GM12878 (cell line): ENCODE measurements around the gene RNF223. TPM values are rescaled to one million over a fixed set of nuclear protein-coding genes. Genes with fewer than 3 reads are reported as not detected.

Experiments used
- ATAC-seq: fragments of 200-7000 bp; cut with Tn5 transposase; 3 replicates; pipeline ENCODE4 v1.9.1; 2020; ENCODE audit warnings: mild to moderate bottlenecking, moderate library complexity
- BruUV-seq: library from RNA; stranded (reverse); fragments of 400-500 nt; replicated peaks from 2 replicates; lab custom pipeline; 2021; lab: Mats Ljungman, UMichigan
- CTCF ChIA-PET: fragments of 300-600 bp; sonication (Branson Sonifier 250); formaldehyde crosslinking; extraction: SDS; loops from one replicate; lab custom pipeline; 2021; ENCODE audit warnings: inconsistent platforms; lab: Yijun Ruan, JAX
- POLR2A ChIA-PET: fragments of 350-600 bp; formaldehyde crosslinking; extraction: SDS; loops from one replicate; lab custom pipeline; 2021; ENCODE audit warnings: inconsistent platforms; lab: Charles Lee
- RAD21 ChIA-PET: fragments of 300-600 bp; sonication (Branson Sonifier 250); formaldehyde crosslinking; loops from one replicate; lab custom pipeline; 2023; ENCODE audit warnings: antibody characterized with exemption; ENCODE audit not compliant: unreplicated experiment; lab: Charles Lee
- SMC1A ChIA-PET: fragments of 300-600 bp; sonication (Branson Sonifier 250); formaldehyde crosslinking; loops from one replicate; lab custom pipeline; 2023; ENCODE audit not compliant: unreplicated experiment, uncharacterized antibody; lab: Charles Lee
- DNase-seq: peaks from one replicate; pipeline ENCODE4 v3.0.0-alpha.2; 2011; ENCODE audit warnings: low read depth, low spot score
- FAIRE-seq: peaks from 3 replicates; lab custom pipeline; 2011; peaks lifted over from hg19 to GRCh38; lab: Jason Lieb, UNC
- H2AFZ ChIP-seq: 2 replicates; pipeline ENCODE4 v1.6.0; 2011; ENCODE audit warnings: low read depth, low read length, control low read depth; ENCODE audit not compliant: control insufficient read depth
- H3K27ac ChIP-seq: 2 replicates; pipeline ENCODE4 v1.5.1; 2011; ENCODE audit warnings: control low read depth; ENCODE audit not compliant: control insufficient read depth, insufficient read depth
- H3K27me3 ChIP-seq, 2 experiments: replicated peaks in 1 of 2; 2 replicates each; pipeline versions ENCODE4 v1.6.0 to v1.6.1; 2011; ENCODE audit warnings: low read length in 1 of 2; ENCODE audit not compliant: control insufficient read depth in 2 of 2, insufficient read depth in 2 of 2
- H3K36me3 ChIP-seq, 2 experiments: 2 replicates each; pipeline ENCODE4 v1.5.1; 2011; ENCODE audit warnings: low read length in 1 of 2; ENCODE audit not compliant: control insufficient read depth in 2 of 2, insufficient read depth in 2 of 2
- H3K4me1 ChIP-seq: 2 replicates; pipeline ENCODE4 v1.6.1; 2011; ENCODE audit warnings: mild to moderate bottlenecking, low read length, moderate library complexity, mixed read lengths; ENCODE audit not compliant: control insufficient read depth, insufficient read depth
- H3K4me2 ChIP-seq: 2 replicates; pipeline ENCODE4 v1.6.0; 2011; ENCODE audit warnings: control low read depth; ENCODE audit not compliant: control insufficient read depth, insufficient read depth
- H3K4me3 ChIP-seq: fragments of 200-600 bp; sonication (generic); 2 replicates; pipeline ENCODE4 v1.5.1; 2016
- H3K79me2 ChIP-seq: 2 replicates; pipeline ENCODE4 v1.6.0; 2011; ENCODE audit warnings: low read length; ENCODE audit not compliant: control insufficient read depth, insufficient read depth
- H3K9ac ChIP-seq: 2 replicates; pipeline ENCODE4 v1.8.0; 2011; ENCODE audit warnings: low read length, control low read depth, mixed read lengths; ENCODE audit not compliant: control insufficient read depth, insufficient read depth
- H3K9me3 ChIP-seq: replicated peaks from 3 replicates; pipeline ENCODE4 v1.5.1; 2011; ENCODE audit warnings: mild to moderate bottlenecking, low read length; ENCODE audit not compliant: control insufficient read depth, insufficient read depth
- H4K20me1 ChIP-seq: 2 replicates; pipeline ENCODE4 v1.6.0; 2011; ENCODE audit not compliant: control insufficient read depth, insufficient read depth
- ATF3 ChIP-seq: IDR thresholded peaks from 2 replicates; pipeline ENCODE4 v1.6.1; 2011; ENCODE audit warnings: low read depth, mild to moderate bottlenecking, low read length, moderate library complexity, borderline replicate concordance; ENCODE audit errors: extremely low read depth
- BCLAF1 ChIP-seq: fragments of 450-650 bp; IDR thresholded peaks from 2 replicates; pipeline ENCODE4 v1.6.1; 2017; ENCODE audit warnings: antibody characterized with exemption, mild to moderate bottlenecking, moderate library complexity
- EP300 ChIP-seq, 2 experiments: fragments of 150-350 bp in 1 of 2; IDR thresholded peaks; 2 replicates each; pipeline ENCODE4 v1.6.1; 2011 to 2012; ENCODE audit warnings: low read depth in 2 of 2, low read length in 2 of 2, borderline replicate concordance in 1 of 2, improper control_type of control experiment in 1 of 2, inconsistent platforms in 1 of 2; ENCODE audit not compliant: control insufficient read depth in 1 of 2
- HDGF ChIP-seq: fragments of 450-650 bp; IDR thresholded peaks from 2 replicates; pipeline ENCODE4 v1.6.1; 2016; ENCODE audit warnings: antibody characterized with exemption
- JUND ChIP-seq: IDR thresholded peaks from 2 replicates; pipeline ENCODE4 v1.6.1; 2012; ENCODE audit warnings: low read depth, mild to moderate bottlenecking, low read length, improper control_type of control experiment, moderate library complexity
- MEF2A ChIP-seq: IDR thresholded peaks from 2 replicates; pipeline ENCODE4 v1.6.1; 2011; ENCODE audit warnings: low read depth, mild to moderate bottlenecking, low read length, moderate library complexity; ENCODE audit not compliant: insufficient read depth
- NFXL1 ChIP-seq: fragments of 450-650 bp; IDR thresholded peaks from 2 replicates; pipeline ENCODE4 v1.6.1; 2017; ENCODE audit warnings: antibody characterized with exemption, mild to moderate bottlenecking, borderline replicate concordance
- PAX8 ChIP-seq: fragments of 450-650 bp; IDR thresholded peaks from 2 replicates; pipeline ENCODE4 v1.6.1; 2017; ENCODE audit warnings: mild to moderate bottlenecking, moderate library complexity
- RB1 ChIP-seq: fragments of 450-650 bp; formaldehyde crosslinking; IDR thresholded peaks from 2 replicates; pipeline ENCODE4 v1.6.1; 2017; ENCODE audit warnings: mild to moderate bottlenecking, borderline replicate concordance
- SKIL ChIP-seq: fragments of 450-650 bp; IDR thresholded peaks from 2 replicates; pipeline ENCODE4 v1.6.1; 2017; ENCODE audit warnings: mild to moderate bottlenecking, low read depth, inconsistent platforms; ENCODE audit not compliant: poor library complexity, severe bottlenecking
- WGBS: methylation state at CpG from one replicate; pipeline ENCODE4 v1.1.6; 2016; ENCODE audit warnings: low lambda C conversion rate; ENCODE audit not compliant: insufficient replicate concordance, insufficient coverage; ENCODE audit errors: missing lambda C conversion rate; 5-methylcytosine and 5-hydroxymethylcytosine counted together
- in situ Hi-C: fragments of 300-500 bp; cut with MboI; formaldehyde crosslinking; loops from 9 replicates; pipeline ENCODE4 v1.14.3; 2018; ENCODE audit warnings: mixed read lengths
- intact Hi-C: fragments of 100-400 bp; cut with micrococcal nuclease; formaldehyde crosslinking; loops from one replicate; pipeline ENCODE4 v1.14.2; 2022; ENCODE audit not compliant: unreplicated experiment
- polyA plus RNA-seq, 11 experiments: library from polyadenylated mRNA; depleted of rRNA in 4 of 11; unstranded in 6 of 11; stranded (reverse) in 5 of 11; fragments of >200 nt; fragmentation: Nextera tagmentation in 4 of 11; fragmentation: Illumina TruSeq in 1 of 11; extraction: Ambion mirVana in 4 of 11; extraction: Trizol in 1 of 11; gene quantifications; 1 replicate in 1 of 11; 2 replicates in 10 of 11; pipeline versions ENCODE4 v1.2.1 to v1.2.3, GENCODE V29; 2011 to 2016; ENCODE audit warnings: inconsistent platforms in 2 of 11, missing spikeins in 2 of 11, low read depth in 1 of 11
- total RNA-seq, 4 experiments: library from RNA; depleted of rRNA in 3 of 4; stranded (reverse); fragments of >200 nt in 3 of 4; fragmentation: Illumina TruSeq in 1 of 4; extraction: Trizol in 1 of 4; gene quantifications; 2 replicates each; pipeline versions ENCODE4 v1.2.1 to v1.2.3, GENCODE V29; 2013 to 2021
- TF ChIP-seq, protein P1 (sequence below): IDR thresholded peaks from 2 replicates; pipeline ENCODE4 v1.6.1; 2011; ENCODE audit warnings: low read depth, low read length, improper control_type of control experiment, borderline replicate concordance

RNF223 gene
- total and polyA plus RNA-seq, 10 of the 15 experiments (the other 5 are each of a cell fraction or from before 2014, with no cell fraction given): 0.06 TPM; not detected in 9

DNA sequence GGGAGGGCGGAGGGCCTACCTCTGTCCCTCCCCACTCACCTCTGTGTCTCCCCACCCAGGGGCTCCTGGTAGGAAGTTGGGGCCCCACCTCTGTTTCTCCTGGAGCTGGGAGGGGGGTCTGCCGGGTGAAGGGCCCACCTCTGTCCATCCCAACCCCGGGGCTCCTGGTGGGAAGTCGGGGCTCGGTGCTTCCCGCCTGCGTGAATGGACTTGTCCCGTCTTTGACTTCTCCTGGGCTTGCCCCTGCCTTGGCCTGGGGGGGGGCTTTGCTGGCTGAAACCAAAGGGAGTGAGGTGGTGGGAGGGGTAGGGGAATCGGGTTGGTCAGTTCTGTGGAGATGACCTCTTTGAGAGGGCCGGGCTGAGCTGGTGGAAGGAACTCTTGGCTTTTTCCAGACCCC is 48.4 kb downstream of the RNF223 start:
- in situ Hi-C loops: no loop called here
- TF ChIP-seq HDGF (no peak), EP300 (IDR thresholded peaks at IDR 0.05; ENCODE audit: borderline replicate concordance in 1 of 2, control insufficient read depth in 1 of 2, low read depth in 2 of 2, low read length in 2 of 2) (no peak), PAX8 (no peak), BCLAF1 (no peak), ATF3 (no peak), NFXL1 (no peak), JUND (no peak), SKIL (no peak), MEF2A (no peak), RB1 (no peak)
- TF ChIP-seq, protein P1, sequence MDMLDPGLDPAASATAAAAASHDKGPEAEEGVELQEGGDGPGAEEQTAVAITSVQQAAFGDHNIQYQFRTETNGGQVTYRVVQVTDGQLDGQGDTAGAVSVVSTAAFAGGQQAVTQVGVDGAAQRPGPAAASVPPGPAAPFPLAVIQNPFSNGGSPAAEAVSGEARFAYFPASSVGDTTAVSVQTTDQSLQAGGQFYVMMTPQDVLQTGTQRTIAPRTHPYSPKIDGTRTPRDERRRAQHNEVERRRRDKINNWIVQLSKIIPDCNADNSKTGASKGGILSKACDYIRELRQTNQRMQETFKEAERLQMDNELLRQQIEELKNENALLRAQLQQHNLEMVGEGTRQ: no peak
- no peak for ATAC-seq
- H3K27ac ChIP-seq: no peak overlapping the region
- peaks cover 7% of the 10 kb centered on the region for H3K4me1 ChIP-seq
- CTCF ChIA-PET: no interaction called here
- POLR2A ChIA-PET: interaction anchor here (0.6 kb wide), 1 partner anchor 40 kb away, joined by 4 read pairs; no protein-coding TSS in a partner anchor
- no peaks in the 10 kb centered on the region; a peak in 1 of 4 replicates for H3K36me3 ChIP-seq
- RAD21 ChIA-PET: no interaction called here
- no peaks in the 10 kb centered on the region for H4K20me1 ChIP-seq
- no peak overlapping the region for H3K4me3 ChIP-seq
- DNase-seq: no peak
- FAIRE-seq: no peak
- no TSS peak for BruUV-seq
- H3K9me3 ChIP-seq: no peaks in the 10 kb centered on the region
- WGBS: 82% methylated on average over 9 of the region's 10 CpGs
- intact Hi-C loops: no loop called here
- H3K79me2 ChIP-seq: peaks cover 2% of the 10 kb centered on the region; the same call in 1 of the 2 replicates
- H3K4me2 ChIP-seq: no peak overlapping the region
- no peaks in the 10 kb centered on the region for H3K27me3 ChIP-seq
- no peak overlapping the region for H3K9ac ChIP-seq
- SMC1A ChIA-PET: no interaction called here
- no peak overlapping the region for H2AFZ ChIP-seq
